DND-41 (cell line): ENCODE results near the gene ADAMTS15.

Experiments used
- CTCF ChIP-seq: IDR thresholded peaks from 2 replicates; pipeline ENCODE4 v1.5.1; 2012; ENCODE audit warnings: borderline replicate concordance, low read length, moderate library complexity, mild to moderate bottlenecking; ENCODE audit not compliant: poor library complexity, severe bottlenecking; ENCODE audit errors: extremely low read depth
- EZH2 ChIP-seq: IDR thresholded peaks from 3 replicates; pipeline ENCODE4 v1.6.1; 2012; ENCODE audit warnings: borderline replicate concordance, low read depth, mild to moderate bottlenecking, moderate library complexity, low read length, inconsistent platforms; ENCODE audit not compliant: severe bottlenecking

GRCh38 chr11:130474637-130475400 is 26.4 kb downstream of the ADAMTS15 start:
- no peak for TF ChIP-seq CTCF
- TF ChIP-seq EZH2, result no peak
